ENCODE results near the gene PTPRN.

The PTPRN gene

DNA sequence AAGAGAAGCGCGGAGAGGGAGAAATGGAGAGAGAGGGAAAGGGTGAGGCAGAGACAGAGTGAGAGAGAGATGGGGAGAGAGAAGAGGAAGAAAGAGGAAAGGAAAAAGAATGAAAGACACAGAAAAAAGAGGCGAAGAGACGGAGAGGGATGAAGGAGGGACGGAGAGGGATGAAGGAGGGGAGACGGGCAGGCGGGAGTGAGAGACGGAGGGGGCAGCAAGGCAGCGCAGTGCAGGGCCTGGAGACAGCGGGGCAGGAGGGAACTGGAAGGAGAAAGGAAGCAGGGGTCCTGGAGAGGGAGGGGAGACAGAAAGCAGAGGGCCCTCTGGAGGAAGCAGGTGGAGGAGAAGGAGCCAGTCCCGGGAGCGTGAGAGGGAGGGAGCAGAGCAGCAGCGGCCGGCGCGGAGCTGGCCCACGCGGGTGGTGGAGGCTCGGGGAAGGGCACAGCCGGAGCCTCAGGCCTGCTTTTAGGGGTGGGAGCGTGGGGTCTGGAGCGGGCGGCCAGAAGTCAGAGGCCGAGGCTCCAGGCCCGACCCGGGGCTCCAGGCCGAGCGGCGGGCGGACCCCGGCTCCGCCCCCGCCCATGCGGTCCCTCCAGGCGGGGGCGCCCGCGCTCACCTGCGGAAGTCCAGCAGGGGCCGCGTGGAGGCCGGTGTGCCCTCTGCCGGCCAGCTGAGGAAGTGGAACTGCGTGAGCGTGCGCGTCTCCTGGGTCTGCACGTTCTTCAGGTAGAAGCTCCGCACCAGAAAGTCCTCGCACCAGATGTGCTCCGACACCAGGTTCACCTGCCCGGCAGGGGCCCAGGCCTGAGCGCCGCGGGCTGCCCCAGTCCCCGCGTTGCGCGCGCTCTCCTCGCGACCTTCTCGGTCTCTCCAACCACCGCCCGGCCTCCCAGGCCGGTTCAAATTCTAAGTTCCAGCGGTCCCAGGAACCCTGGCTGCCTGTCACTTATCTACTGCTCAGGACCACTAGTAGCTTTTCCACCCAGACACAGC, 14.5 kb downstream of the PTPRN start:
- TF ChIP-seq, protein P1, sequence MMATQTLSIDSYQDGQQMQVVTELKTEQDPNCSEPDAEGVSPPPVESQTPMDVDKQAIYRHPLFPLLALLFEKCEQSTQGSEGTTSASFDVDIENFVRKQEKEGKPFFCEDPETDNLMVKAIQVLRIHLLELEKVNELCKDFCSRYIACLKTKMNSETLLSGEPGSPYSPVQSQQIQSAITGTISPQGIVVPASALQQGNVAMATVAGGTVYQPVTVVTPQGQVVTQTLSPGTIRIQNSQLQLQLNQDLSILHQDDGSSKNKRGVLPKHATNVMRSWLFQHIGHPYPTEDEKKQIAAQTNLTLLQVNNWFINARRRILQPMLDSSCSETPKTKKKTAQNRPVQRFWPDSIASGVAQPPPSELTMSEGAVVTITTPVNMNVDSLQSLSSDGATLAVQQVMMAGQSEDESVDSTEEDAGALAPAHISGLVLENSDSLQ (IDR thresholded peaks at IDR 0.05): no peak
- TF ChIP-seq L3MBTL2 (conservative IDR thresholded peaks at IDR 0.05) (no peak; the same call in 1 of the 2 replicates), CTBP1 (IDR thresholded peaks at IDR 0.05; ENCODE audit: borderline replicate concordance) (no peak), FOXA1 (IDR thresholded peaks at IDR 0.05) (no peak), BHLHE40 (IDR thresholded peaks at IDR 0.05; ENCODE audit: borderline replicate concordance) (no peak), FOXK2 (IDR thresholded peaks at IDR 0.05) (no peak), SUZ12 (IDR thresholded peaks at IDR 0.05) (no peak), LEF1 (IDR thresholded peaks at IDR 0.05; ENCODE audit: borderline replicate concordance) (no peak), ELF4 (IDR thresholded peaks at IDR 0.05) (no peak), TARDBP (IDR thresholded peaks at IDR 0.05) (no peak), FOXM1 (IDR thresholded peaks at IDR 0.05; ENCODE audit: borderline replicate concordance) (no peak), ARNT (IDR thresholded peaks at IDR 0.05) (no peak), NFRKB (IDR thresholded peaks at IDR 0.05) (no peak), SP1 (IDR thresholded peaks at IDR 0.05) (no peak), HDGF (IDR thresholded peaks at IDR 0.05; ENCODE audit: borderline replicate concordance) (no peak), ZNF384 (IDR thresholded peaks at IDR 0.05) (no peak)
- DNase-seq (ENCODE audit: extremely low spot score): peak; percentile 94
- ChIA-PET CTCF (interaction anchor here (0.6 to 3.2 kb wide), 27 partner anchors 8 to 141 kb away, joined by 3 to 36 read pairs (median 5); partner anchors contain the start of genes ANKZF1, ATG9A, CNPPD1 and DNAJB2), POLR2A (interaction anchor here (0.7 to 3.8 kb wide), 12 partner anchors 11 to 136 kb away, joined by 3 to 22 read pairs (median 4); partner anchors contain the start of genes ANKZF1, ATG9A, CNPPD1 and DNAJB2)

DNA sequence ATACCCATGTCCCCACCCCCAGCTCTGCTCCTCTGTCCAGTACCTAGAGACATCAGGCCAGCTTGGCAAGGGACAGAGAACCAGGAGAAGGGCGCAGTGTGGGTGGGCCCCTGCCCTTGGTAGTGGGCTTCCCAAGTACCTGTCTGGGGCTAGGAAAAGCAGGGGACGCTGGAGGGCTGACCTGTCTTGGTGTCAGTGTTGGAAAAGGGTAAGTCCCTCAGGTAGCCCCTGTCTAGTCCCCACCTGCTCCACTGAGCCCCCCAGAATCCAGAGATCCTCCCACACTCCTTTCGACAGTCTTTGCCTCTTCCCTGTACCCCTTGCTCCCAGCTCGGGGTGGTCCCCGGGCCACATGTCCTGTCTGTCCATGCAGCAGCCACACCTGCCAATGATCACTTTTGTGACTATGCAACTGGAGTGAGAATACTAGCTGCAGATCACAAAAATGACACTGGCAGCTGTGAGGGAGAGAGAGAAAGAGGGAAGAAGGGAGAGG, 15.4 kb downstream of the PTPRN start:
- TF ChIP-seq CTBP1 (IDR thresholded peaks at IDR 0.05; ENCODE audit: borderline replicate concordance) (no peak), ARNT (IDR thresholded peaks at IDR 0.05) (no peak), NFRKB (IDR thresholded peaks at IDR 0.05) (no peak), FOXK2 (IDR thresholded peaks at IDR 0.05) (no peak), HDGF (IDR thresholded peaks at IDR 0.05; ENCODE audit: borderline replicate concordance) (no peak), SP1 (IDR thresholded peaks at IDR 0.05) (no peak), ZNF384 (IDR thresholded peaks at IDR 0.05) (no peak), ELF4 (IDR thresholded peaks at IDR 0.05) (no peak), FOXM1 (IDR thresholded peaks at IDR 0.05; ENCODE audit: borderline replicate concordance) (no peak), L3MBTL2 (conservative IDR thresholded peaks at IDR 0.05) (no peak), LEF1 (IDR thresholded peaks at IDR 0.05; ENCODE audit: borderline replicate concordance) (no peak), FOXA1 (IDR thresholded peaks at IDR 0.05) (no peak)
- TF ChIP-seq, protein P1 (IDR thresholded peaks at IDR 0.05): no peak
- POLR2A ChIA-PET: interaction anchor here (1.0 to 3.8 kb wide), 4 partner anchors 10 to 94 kb away, joined by 3 to 22 read pairs (median 4); partner anchors contain the start of gene DNAJB2
- CTCF ChIA-PET: interaction anchor here (1.0 to 3.2 kb wide), 4 partner anchors 11 to 119 kb away, joined by 3 to 36 read pairs (median 8); partner anchors contain the start of gene DNAJB2
- no peak for DNase-seq (ENCODE audit: extremely low spot score)

DNA sequence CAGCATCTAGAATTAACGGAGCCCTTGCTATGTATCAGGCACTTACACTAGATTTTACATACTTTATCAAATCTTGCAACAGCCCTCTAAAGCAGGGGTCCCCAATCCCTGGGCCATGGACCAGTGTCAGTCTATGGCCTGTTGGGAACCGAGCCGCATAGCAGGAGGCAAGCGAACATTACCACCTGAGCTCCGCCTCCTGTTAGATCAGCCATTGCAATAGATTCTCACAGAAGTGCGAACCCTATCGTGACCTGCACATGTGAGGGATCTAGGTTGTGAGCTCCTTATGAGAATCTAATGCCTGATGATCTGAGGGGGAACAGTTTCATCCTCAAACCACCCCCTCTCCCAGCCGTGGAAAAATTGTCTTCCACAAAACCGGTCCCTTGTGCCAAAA, 16.6 kb downstream of the PTPRN start:
- POLR2A ChIA-PET: interaction anchor here (0.9 to 3.8 kb wide), 3 partner anchors 14 to 86 kb away, joined by 3 to 22 read pairs (median 3); partner anchors contain the start of genes DNAJB2 and ZFAND2B
- no peak for DNase-seq (ENCODE audit: extremely low spot score)
- TF ChIP-seq BHLHE40 (IDR thresholded peaks at IDR 0.05; ENCODE audit: borderline replicate concordance) (no peak), TARDBP (IDR thresholded peaks at IDR 0.05) (no peak), L3MBTL2 (conservative IDR thresholded peaks at IDR 0.05) (no peak), SUZ12 (IDR thresholded peaks at IDR 0.05) (no peak), ZNF384 (IDR thresholded peaks at IDR 0.05) (no peak), ELF4 (IDR thresholded peaks at IDR 0.05) (no peak), FOXK2 (IDR thresholded peaks at IDR 0.05) (no peak), LEF1 (IDR thresholded peaks at IDR 0.05; ENCODE audit: borderline replicate concordance) (no peak), SP1 (IDR thresholded peaks at IDR 0.05) (no peak), HDGF (IDR thresholded peaks at IDR 0.05; ENCODE audit: borderline replicate concordance) (no peak), ARNT (IDR thresholded peaks at IDR 0.05) (no peak), NFRKB (IDR thresholded peaks at IDR 0.05) (no peak), CTBP1 (IDR thresholded peaks at IDR 0.05; ENCODE audit: borderline replicate concordance) (no peak), FOXM1 (IDR thresholded peaks at IDR 0.05; ENCODE audit: borderline replicate concordance) (no peak), FOXA1 (IDR thresholded peaks at IDR 0.05) (no peak)
- TF ChIP-seq, protein P1 (IDR thresholded peaks at IDR 0.05): no peak
- CTCF ChIA-PET: no interaction called here

DNA sequence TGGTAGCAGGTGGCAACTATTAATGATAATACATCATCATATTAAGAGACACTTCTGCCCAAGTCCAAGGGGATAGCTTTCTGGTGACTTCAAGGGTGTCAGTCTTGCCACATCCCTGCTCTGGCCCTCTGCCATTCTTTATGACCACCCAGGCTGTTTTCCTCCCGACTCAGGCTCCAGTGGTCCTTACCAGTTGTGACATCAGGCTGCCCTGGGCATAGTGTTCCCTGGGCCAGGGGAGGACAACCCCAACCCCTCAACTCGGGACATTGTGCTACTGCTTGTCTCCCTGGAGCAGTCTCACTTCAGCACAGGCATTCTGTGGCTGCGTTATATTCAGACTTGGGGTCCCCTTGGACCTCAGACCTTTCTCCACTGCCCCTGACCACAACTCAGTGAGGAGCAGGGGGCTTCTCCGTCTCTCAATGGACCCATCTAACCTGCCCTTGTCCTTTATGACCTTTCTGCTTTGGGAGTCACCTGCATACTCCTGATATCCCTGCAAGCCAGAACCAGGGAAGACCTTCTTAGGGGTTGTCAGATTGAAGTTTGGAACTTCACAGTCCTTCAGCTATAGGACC, 17.2 kb downstream of the PTPRN start:
- TF ChIP-seq NFRKB (IDR thresholded peaks at IDR 0.05) (no peak), FOXM1 (IDR thresholded peaks at IDR 0.05; ENCODE audit: borderline replicate concordance) (no peak), ELF4 (IDR thresholded peaks at IDR 0.05) (no peak), ZNF384 (IDR thresholded peaks at IDR 0.05) (no peak), FOXA1 (IDR thresholded peaks at IDR 0.05) (no peak), LEF1 (IDR thresholded peaks at IDR 0.05; ENCODE audit: borderline replicate concordance) (no peak), L3MBTL2 (conservative IDR thresholded peaks at IDR 0.05) (no peak), SUZ12 (IDR thresholded peaks at IDR 0.05) (no peak), FOXK2 (IDR thresholded peaks at IDR 0.05) (no peak), CTBP1 (IDR thresholded peaks at IDR 0.05; ENCODE audit: borderline replicate concordance) (no peak)
- TF ChIP-seq, protein P1 (IDR thresholded peaks at IDR 0.05): no peak
- no peak for DNase-seq (ENCODE audit: extremely low spot score)
- ChIA-PET CTCF (no interaction called here), POLR2A (interaction anchor here (1.0 kb wide), 1 partner anchor 115 kb away, joined by 3 read pairs; the partner anchor contains the start of gene CNPPD1)

Data from HEK293T (cell line).